GM12878 (cell line): ENCODE results near the gene RER1.

Experiments used
- EZH2 ChIP-seq: IDR thresholded peaks from 2 replicates; pipeline ENCODE4 v1.6.1; 2012; ENCODE audit warnings: low read depth, mild to moderate bottlenecking, control low read depth, inconsistent platforms, low read length, borderline replicate concordance; ENCODE audit not compliant: control insufficient read depth
- POLR2A ChIP-seq: IDR thresholded peaks from 2 replicates; pipeline ENCODE4 v1.6.1; 2011; ENCODE audit warnings: low read depth, mild to moderate bottlenecking, low read length
- RCOR1 ChIP-seq: conservative IDR thresholded peaks from 2 replicates; pipeline ENCODE4 v1.6.1; 2012; ENCODE audit warnings: low read depth, low read length, improper control_type of control experiment
- ZNF217 ChIP-seq: fragments of 450-650 bp; IDR thresholded peaks from 2 replicates; pipeline ENCODE4 v1.6.1; 2017; ENCODE audit warnings: antibody characterized with exemption, mild to moderate bottlenecking

- TF ChIP-seq RCOR1: no peak
- TF ChIP-seq EZH2: no peak
- TF ChIP-seq ZNF217: no peak
- no peak for TF ChIP-seq POLR2A
Measured at GRCh38 chr1:2352897-2353550, 38.6 kb upstream of the RER1 start.
